Activated B cell treated with CpG ODN at 0.5 μM for 24 hours (primary cell): Measurements from ENCODE around the gene CHKB. TPM values are rescaled to one million over a fixed set of nuclear protein-coding genes. Genes with fewer than 3 reads are reported as not detected.

Experiments
- ATAC-seq: fragments of 200-7000 bp; cut with Tn5 transposase; one replicate; pipeline ENCODE4 v1.10.0; 2021; ENCODE audit warnings: low read depth, mild to moderate bottlenecking, moderate library complexity
- CTCF ChIA-PET: fragments of 350-600 bp; sonication (Branson Sonifier 250); formaldehyde crosslinking; loops from one replicate; lab custom pipeline; 2021; ENCODE audit warnings: antibody characterized with exemption; lab: Charles Lee
- POLR2A ChIA-PET: fragments of 350-600 bp; sonication (Branson Sonifier 250); formaldehyde crosslinking; loops from one replicate; lab custom pipeline; 2021; ENCODE audit warnings: antibody characterized with exemption; lab: Charles Lee
- DNase-seq: peaks from one replicate; pipeline ENCODE4 v3.0.0; 2022
- H3K27ac Mint-ChIP-seq: one replicate; pipeline ENCODE4 v1.8.0; 2020; ENCODE audit warnings: mixed read lengths
- H3K27me3 Mint-ChIP-seq: one replicate; pipeline ENCODE4 v1.8.0; 2021; ENCODE audit warnings: mixed read lengths
- H3K36me3 Mint-ChIP-seq: one replicate; pipeline ENCODE4 v1.8.0; 2021; ENCODE audit warnings: low read depth, mixed read lengths
- H3K4me1 Mint-ChIP-seq: one replicate; pipeline ENCODE4 v1.8.0; 2021; ENCODE audit warnings: mixed read lengths
- H3K4me3 Mint-ChIP-seq: one replicate; pipeline ENCODE4 v1.8.0; 2020; ENCODE audit warnings: mild to moderate bottlenecking, mixed read lengths
- H3K9me3 Mint-ChIP-seq: one replicate; pipeline ENCODE4 v1.8.0; 2020; ENCODE audit warnings: mixed read lengths
- CTCF ChIP-seq: fragments of 200-600 bp; IDR thresholded peaks from one replicate; pipeline ENCODE4 v1.8.0; 2022; ENCODE audit warnings: antibody characterized with exemption, mild to moderate bottlenecking
- intact Hi-C: fragments of 100-400 bp; cut with micrococcal nuclease; formaldehyde crosslinking; loops from one replicate; pipeline ENCODE4 v1.15.1; 2024
- total RNA-seq: library from RNA; stranded (reverse); gene quantifications from 2 replicates; pipeline ENCODE4 v1.2.3, GENCODE V29; 2022

CHKB gene
- total RNA-seq, 1 donor from 2014 or later: 158 TPM

GRCh38 chr22:50581031-50581949 is 1.4 kb downstream of the CHKB start:
- no peaks in the 10 kb centered on the region for H3K9me3 Mint-ChIP-seq
- peak overlapping the region; percentile 71 for H3K27ac Mint-ChIP-seq
- intact Hi-C loops: no loop called here
- peaks cover 28% of the 10 kb centered on the region for H3K4me1 Mint-ChIP-seq
- DNase-seq (no peak), ATAC-seq (no peak)
- POLR2A ChIA-PET: interaction anchor here (0.9 to 3.6 kb wide), 9 partner anchors 12 to 54 kb away, joined by 3 to 101 read pairs (median 7); partner anchors contain the start of genes SCO2, SYCE3 and TYMP
- TF ChIP-seq CTCF: no peak
- CTCF ChIA-PET: no interaction called here
- peaks cover 16% of the 10 kb centered on the region for H3K36me3 Mint-ChIP-seq
- no peaks in the 10 kb centered on the region for H3K27me3 Mint-ChIP-seq
- H3K4me3 Mint-ChIP-seq: peak overlapping the region; percentile 81

- no peak for DNase-seq
- H3K27ac Mint-ChIP-seq: no peak overlapping the region
These were observed 2.9 kb downstream of the CHKB start for GRCh38 chr22:50579752-50580151.

GRCh38 chr22:50578776-50579310 is 3.8 kb downstream of the CHKB start:
- Mint-ChIP-seq H3K9me3 (no peaks in the 10 kb centered on the region), H3K4me3 (no peak overlapping the region), H3K27ac (no peak overlapping the region), H3K4me1 (peaks cover 28% of the 10 kb centered on the region), H3K36me3 (peaks cover 16% of the 10 kb centered on the region), H3K27me3 (no peaks in the 10 kb centered on the region)
- intact Hi-C loops: no loop called here
- DNase-seq: no peak
- ATAC-seq: no peak
- TF ChIP-seq CTCF: no peak
- ChIA-PET POLR2A (interaction anchor here (0.6 to 2.2 kb wide), 5 partner anchors 16 to 79 kb away, joined by 3 to 10 read pairs (median 3); partner anchors contain the start of gene SYCE3), CTCF (interaction anchor here (1.5 kb wide), 1 partner anchor 53 kb away, joined by 4 read pairs; the partner anchor contains the start of gene SCO2)

More at GRCh38 chr22:50579752-50580151, 2.9 kb downstream of the CHKB start:
- POLR2A ChIA-PET: interaction anchor here (0.6 kb wide), 1 partner anchor 101 kb away, joined by 10 read pairs; no protein-coding TSS in a partner anchor
- Mint-ChIP-seq H3K27me3 (no peaks in the 10 kb centered on the region), H3K4me3 (no peak overlapping the region), H3K9me3 (no peaks in the 10 kb centered on the region), H3K36me3 (peaks cover 16% of the 10 kb centered on the region), H3K4me1 (peaks cover 28% of the 10 kb centered on the region)
- TF ChIP-seq CTCF: no peak
- CTCF ChIA-PET: no interaction called here
- intact Hi-C loops: no loop called here
- no peak for ATAC-seq

GRCh38 chr22:50577987-50578775 is 4.5 kb downstream of the CHKB start, which contains the start of gene CPT1B:
CPT1B (minus strand) TSS chr22:50578427; CDS start chr22:50577915, 512 bp downstream.
- no peak for DNase-seq
- Mint-ChIP-seq H3K9me3 (no peaks in the 10 kb centered on the region), H3K36me3 (peaks cover 16% of the 10 kb centered on the region), H3K4me3 (no peak within 1 kb of the TSS), H3K4me1 (peaks cover 21% of the 10 kb centered on the region), H3K27ac (no peak within 1 kb of the TSS), H3K27me3 (no peaks in the 10 kb centered on the region)
- ChIA-PET CTCF (interaction anchor here (1.5 kb wide), 1 partner anchor 52 kb away, joined by 4 read pairs; the partner anchor contains the start of gene SCO2), POLR2A (interaction anchor here (0.6 to 2.2 kb wide), 5 partner anchors 15 to 78 kb away, joined by 3 to 10 read pairs (median 3); partner anchors contain the start of gene SYCE3)
- ATAC-seq: no peak
- intact Hi-C loops: no loop called here
- no peak for TF ChIP-seq CTCF
